ENCODE data around the gene LRRC8D.
"Not testable (repeated sequence)": the region's sequence is repeated elsewhere in the genome, so short reads cannot be mapped to it uniquely, and the experiment has no call there.

Gene LRRC8D

DNA sequence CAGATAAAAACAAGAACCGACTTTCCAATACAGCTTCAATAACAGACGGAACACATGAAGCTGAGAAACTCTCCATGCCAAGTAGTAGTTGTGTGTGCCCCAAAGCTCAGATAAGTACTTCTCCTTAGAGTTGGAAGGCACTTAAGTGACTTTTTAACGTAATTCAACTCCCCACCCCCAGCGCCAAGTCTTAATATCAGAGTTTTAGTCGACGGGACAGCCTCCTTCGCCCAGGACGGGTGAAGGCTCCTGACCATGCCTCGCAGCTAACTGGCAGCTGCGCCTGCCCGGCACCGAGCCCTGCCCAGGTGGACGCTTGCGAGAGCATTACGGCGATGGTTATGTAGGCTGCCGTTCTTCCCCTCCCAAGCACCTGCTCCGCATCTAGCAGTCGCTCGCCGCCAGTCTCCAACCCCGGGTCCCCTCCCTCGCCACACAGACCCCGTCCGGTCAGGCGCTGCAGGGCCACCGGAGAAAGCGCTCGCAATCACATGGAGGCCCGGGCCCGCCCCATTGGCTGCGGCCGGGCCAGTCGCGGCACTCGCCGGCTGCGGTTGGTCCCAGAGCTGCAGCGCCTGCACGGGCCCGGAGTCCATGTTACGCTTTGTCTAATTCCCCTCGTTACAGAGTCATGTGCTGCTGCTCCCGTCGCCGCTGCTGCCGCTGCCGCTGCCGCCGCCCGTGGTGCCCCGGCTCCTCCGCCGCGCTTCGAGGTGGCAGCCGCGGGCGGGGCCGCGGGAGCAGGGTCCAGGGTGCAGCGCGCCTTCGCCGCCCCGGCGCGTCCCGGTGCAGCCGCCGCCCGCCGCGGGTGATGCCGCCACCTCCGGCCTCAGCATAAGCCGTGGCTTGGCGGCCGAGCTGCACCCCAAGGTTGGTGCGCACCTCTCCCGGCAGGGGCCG lies at the start of gene LRRC8D:
Gene LRRC8D, plus strand, starts transcription at position 611 of the 900 bp plus-strand sequence. CDS start 112,037 bp downstream, outside the sequence.
- peak; percentile 95 for DNase-seq

DNA sequence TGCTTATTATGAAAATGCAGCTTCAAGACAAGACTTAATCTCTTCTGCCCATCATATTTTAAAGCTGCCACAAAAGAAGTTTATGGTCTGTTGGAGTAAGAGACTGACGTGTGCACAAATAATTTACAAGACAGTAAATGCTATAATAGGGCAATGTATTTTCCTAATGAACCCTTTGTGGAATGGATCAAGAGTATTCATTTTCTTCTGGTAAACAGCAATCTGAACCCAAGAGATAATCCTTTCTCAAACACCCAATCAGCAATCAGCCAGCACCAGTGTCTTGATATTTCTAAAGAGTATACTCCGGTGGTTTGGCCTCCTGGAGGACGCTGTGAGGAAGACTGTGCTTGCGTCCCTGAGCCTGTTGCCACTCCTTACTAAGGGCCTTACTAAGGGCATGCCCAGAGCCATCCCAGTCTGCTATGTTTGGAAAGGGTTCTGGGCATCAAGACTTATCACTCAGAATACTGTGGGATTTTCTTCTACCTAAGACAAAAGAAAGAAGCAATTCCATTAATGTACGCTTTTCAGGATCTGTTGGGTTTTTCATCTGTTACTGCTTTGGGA lies 48.8 kb upstream of the LRRC8D start:
- no peak for DNase-seq

- not testable (repeated sequence) for DNase-seq
These were observed 44.7 kb upstream of the LRRC8D start for GRCh38 chr1:89776104-89776503.

GRCh38 chr1:89777271-89777670 lies 43.6 kb upstream of the LRRC8D start:
- DNase-seq: not testable (repeated sequence)

GRCh38 chr1:89779151-89779940 lies 41.5 kb upstream of the LRRC8D start:
- no peak for DNase-seq

- no peak for DNase-seq
These were observed 40.1 kb upstream of the LRRC8D start for GRCh38 chr1:89780721-89781120.

GRCh38 chr1:89781494-89782126 lies 39.2 kb upstream of the LRRC8D start:
- DNase-seq: no peak

GRCh38 chr1:89786628-89787214 lies 34.1 kb upstream of the LRRC8D start:
- no peak for DNase-seq

GRCh38 chr1:89790592-89790991 lies 30.2 kb upstream of the LRRC8D start:
- no peak for DNase-seq

DNA sequence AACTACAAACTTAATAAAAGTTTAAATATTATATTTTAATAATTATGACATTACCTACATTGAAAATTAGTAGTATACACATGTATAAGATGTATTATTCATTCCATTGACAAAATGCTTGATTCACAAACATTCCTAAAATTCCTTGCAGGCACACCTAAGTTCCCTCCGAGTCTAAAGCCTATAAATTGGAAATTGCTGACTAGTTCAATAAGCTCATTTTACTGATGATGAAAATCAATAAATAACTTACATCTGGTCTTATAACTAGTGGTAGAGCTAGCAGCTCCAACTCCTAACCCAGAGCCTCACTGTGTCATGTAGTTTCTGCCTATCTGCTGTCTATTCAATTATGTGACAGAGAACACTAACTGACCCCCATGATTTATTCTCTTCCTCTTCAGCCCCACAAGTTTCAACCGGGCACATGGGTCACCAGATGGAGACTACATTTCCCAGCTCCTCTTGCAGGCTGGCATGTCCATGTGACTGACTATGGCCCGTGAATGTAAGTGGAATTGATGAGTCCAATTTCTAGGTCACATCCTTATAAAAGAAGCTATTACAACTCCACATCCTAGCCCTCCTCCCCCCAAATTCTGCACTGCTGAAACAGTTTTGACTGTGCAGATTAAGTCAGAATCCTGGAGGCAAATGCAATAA lies 29.6 kb upstream of the LRRC8D start:
- no peak for DNase-seq

DNA sequence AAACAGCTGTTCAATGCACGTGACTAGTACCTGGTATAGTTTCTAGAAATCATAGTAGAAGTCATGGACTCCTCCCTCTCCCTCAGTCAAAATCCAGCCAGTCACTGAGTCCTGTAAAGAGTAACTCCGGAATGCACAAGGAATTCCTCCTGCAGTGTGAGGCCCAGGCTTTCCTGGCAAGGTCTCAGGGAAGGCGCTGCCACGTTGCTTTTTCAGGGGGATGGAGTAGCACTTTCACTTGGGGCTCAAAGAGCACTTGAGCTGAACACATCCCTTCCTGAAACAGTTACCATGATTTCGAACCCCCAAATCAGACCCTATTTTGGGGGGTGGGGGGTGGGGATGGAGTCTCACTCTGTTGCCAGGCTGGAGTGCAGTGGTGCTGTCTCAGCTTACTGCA lies 26.4 kb upstream of the LRRC8D start:
- peak; percentile 67 for DNase-seq

DNA sequence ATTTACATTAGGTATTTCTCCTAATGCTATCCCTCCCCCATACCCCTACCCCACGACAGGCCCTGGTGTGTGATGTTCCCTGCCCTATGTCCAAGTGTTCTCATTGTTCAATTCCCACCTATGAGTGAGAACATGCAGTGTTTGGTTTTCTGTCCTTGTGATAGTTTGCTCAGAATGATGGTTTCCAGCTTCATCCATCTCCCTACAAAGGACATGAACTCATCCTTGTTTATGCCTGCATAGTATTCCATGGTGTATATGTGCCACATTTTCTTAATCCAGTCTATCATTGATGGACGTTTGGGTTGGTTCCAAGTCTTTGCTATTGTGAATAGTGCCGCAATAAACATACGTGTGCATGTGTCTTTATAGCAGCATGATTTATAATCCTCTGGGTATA lies 25.3 kb upstream of the LRRC8D start:
- not testable (repeated sequence) for DNase-seq

- not testable (repeated sequence) for DNase-seq
These were observed 23.0 kb upstream of the LRRC8D start for GRCh38 chr1:89797876-89798275.

DNA sequence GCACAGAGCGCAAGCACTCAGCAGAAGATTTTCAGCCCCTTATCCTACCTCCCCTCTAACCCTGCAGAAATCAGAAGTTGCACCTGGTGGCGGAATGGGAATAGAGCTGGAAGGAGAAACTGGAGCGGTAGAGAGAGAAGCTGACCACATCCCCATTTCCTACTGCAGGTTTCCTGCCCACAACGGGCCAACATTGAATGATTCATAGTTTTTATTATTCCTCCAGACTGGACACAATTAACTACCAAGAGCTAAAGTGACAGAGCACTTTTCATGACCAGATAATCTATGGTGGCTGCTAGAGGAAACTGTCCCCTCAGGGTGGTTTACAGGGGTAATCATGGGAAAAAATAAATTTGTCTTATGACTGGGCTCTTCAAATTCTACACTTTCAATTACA lies 21.3 kb upstream of the LRRC8D start:
- DNase-seq: no peak

GRCh38 chr1:89800022-89800655 lies 20.7 kb upstream of the LRRC8D start:
- DNase-seq: no peak

DNA sequence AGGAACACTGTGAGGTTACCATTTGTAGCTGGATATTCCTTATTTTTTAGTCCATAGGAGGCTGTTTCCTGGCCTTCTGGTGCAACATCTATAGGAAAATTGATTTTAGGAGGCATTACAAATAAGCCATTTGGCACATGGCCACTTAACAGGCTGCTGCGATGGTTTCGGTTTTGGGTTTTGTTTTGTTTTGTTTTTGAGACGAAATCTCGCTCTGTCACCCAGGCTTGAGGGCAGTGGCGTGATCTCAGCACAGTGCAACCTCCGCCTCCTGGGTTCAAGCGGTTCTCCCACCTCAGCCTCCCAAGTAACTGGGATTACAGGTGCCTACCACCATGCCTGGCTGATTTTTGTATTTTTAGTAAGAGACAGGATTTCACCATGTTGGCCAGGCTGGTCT lies 20.1 kb upstream of the LRRC8D start:
- no peak for DNase-seq

- DNase-seq: no peak
These were observed 18.8 kb upstream of the LRRC8D start for GRCh38 chr1:89802051-89802450.

DNA sequence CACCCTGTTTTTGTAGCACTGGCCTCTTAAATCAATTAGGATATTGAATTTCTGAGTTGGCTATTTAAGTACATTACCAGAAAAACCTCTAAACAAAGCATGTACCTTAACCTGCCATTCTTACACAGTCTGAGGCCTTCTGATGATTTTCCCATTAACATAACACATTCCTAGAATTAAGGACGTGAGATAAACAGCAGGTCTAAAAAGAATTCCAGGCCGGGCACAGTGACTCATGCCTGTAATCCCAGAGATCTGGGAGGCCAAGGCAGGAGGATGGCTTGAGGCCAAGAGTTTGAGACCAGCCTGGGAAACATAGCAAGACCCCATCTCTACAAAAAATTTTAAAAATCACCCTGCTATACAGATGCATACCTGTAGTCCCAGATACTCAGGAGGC lies 18.0 kb upstream of the LRRC8D start:
- DNase-seq: no peak

- DNase-seq: peak; percentile 91
These were observed 16.1 kb upstream of the LRRC8D start for GRCh38 chr1:89804642-89805237.

DNA sequence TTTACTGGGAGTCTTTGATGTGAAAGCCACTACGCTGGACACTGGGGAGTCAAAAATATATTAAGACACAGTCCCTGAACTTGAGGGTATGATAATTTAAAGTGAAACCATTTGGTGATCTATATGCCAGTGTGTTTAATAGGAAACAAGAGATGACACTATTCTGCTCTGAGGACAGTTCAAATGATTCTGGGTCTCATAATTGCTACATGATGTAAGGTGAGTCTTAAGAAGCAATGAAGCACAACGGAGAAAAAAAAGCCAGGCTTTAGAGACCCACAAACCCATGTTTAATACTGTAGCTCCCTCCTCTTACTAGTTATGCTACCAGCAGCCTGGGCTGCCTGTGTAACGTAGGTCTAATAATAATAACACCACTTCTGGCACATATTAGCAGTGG lies 14.2 kb upstream of the LRRC8D start:
- DNase-seq: no peak

- no peak for DNase-seq
These were observed 13.3 kb upstream of the LRRC8D start for GRCh38 chr1:89807503-89807902.

Measured in islet precursor cell (in vitro differentiated cells).